HEK293T (cell line): ENCODE data around the gene PKNOX2.
A peak's percentile ranks its signal among the peaks of the same experiment; 100 is the strongest.

Experiments used
- CTCF ChIA-PET: fragments of 350-600 bp; formaldehyde crosslinking; extraction: SDS; loops from one replicate; lab custom pipeline; 2021; ENCODE audit warnings: antibody characterized with exemption, inconsistent platforms; lab: Yijun Ruan, JAX
- POLR2A ChIA-PET: fragments of 350-600 bp; formaldehyde crosslinking; extraction: SDS; loops from one replicate; lab custom pipeline; 2020; ENCODE audit warnings: antibody characterized with exemption, inconsistent platforms; lab: Yijun Ruan, JAX
- DNase-seq: peaks from one replicate; pipeline ENCODE4 v3.0.0; 2012; ENCODE audit warnings: mixed read lengths; ENCODE audit errors: extremely low spot score
- ARNT ChIP-seq: fragments of 450-650 bp; IDR thresholded peaks from 2 replicates; pipeline ENCODE4 v1.6.1; 2017; ENCODE audit warnings: mild to moderate bottlenecking
- BHLHE40 ChIP-seq: fragments of 450-650 bp; IDR thresholded peaks from 2 replicates; pipeline ENCODE4 v1.6.1; 2016; ENCODE audit warnings: mild to moderate bottlenecking, moderate library complexity, borderline replicate concordance
- CTBP1 ChIP-seq: fragments of 450-650 bp; IDR thresholded peaks from 2 replicates; pipeline ENCODE4 v1.6.1; 2016; ENCODE audit warnings: borderline replicate concordance
- ELF4 ChIP-seq: fragments of 450-650 bp; IDR thresholded peaks from 2 replicates; pipeline ENCODE4 v1.6.1; 2017; ENCODE audit warnings: antibody characterized with exemption
- FOXA1 ChIP-seq: fragments of 450-650 bp; IDR thresholded peaks from 2 replicates; pipeline ENCODE4 v1.6.1; 2016; ENCODE audit warnings: mild to moderate bottlenecking
- FOXK2 ChIP-seq: fragments of 450-650 bp; IDR thresholded peaks from 2 replicates; pipeline ENCODE4 v1.6.1; 2016; ENCODE audit warnings: mild to moderate bottlenecking
- FOXM1 ChIP-seq: fragments of 450-650 bp; IDR thresholded peaks from 2 replicates; pipeline ENCODE4 v1.6.1; 2017; ENCODE audit warnings: mild to moderate bottlenecking, borderline replicate concordance
- HDGF ChIP-seq: fragments of 450-650 bp; IDR thresholded peaks from 2 replicates; pipeline ENCODE4 v1.6.1; 2017; ENCODE audit warnings: antibody characterized with exemption, borderline replicate concordance
- L3MBTL2 ChIP-seq: fragments of 450-650 bp; conservative IDR thresholded peaks from 2 replicates; pipeline ENCODE4 v1.6.1; 2016; ENCODE audit warnings: mild to moderate bottlenecking
- LEF1 ChIP-seq: fragments of 450-650 bp; IDR thresholded peaks from 2 replicates; pipeline ENCODE4 v1.6.1; 2017; ENCODE audit warnings: mild to moderate bottlenecking, borderline replicate concordance
- NFRKB ChIP-seq: fragments of 450-650 bp; IDR thresholded peaks from 2 replicates; pipeline ENCODE4 v1.6.1; 2016; ENCODE audit warnings: mild to moderate bottlenecking, moderate library complexity
- PKNOX1 ChIP-seq: fragments of 450-650 bp; IDR thresholded peaks from 2 replicates; pipeline ENCODE4 v1.6.1; 2016
- SP1 ChIP-seq: fragments of 450-650 bp; IDR thresholded peaks from 2 replicates; pipeline ENCODE4 v1.6.1; 2017
- SUZ12 ChIP-seq: fragments of 450-650 bp; IDR thresholded peaks from 2 replicates; pipeline ENCODE4 v1.6.1; 2016; ENCODE audit warnings: mild to moderate bottlenecking
- TARDBP ChIP-seq: fragments of 450-650 bp; IDR thresholded peaks from 2 replicates; pipeline ENCODE4 v1.6.1; 2016
- ZNF384 ChIP-seq: fragments of 450-650 bp; IDR thresholded peaks from 2 replicates; pipeline ENCODE4 v1.6.1; 2016

Gene PKNOX2

GRCh38 chr11:125162743-125163142 is 1.8 kb upstream of the PKNOX2 start:
- CTCF ChIA-PET = interaction anchor here (1.1 to 1.4 kb wide), 2 partner anchors 17 to 49 kb away, joined by 3 to 4 read pairs; no protein-coding TSS in a partner anchor
- TF ChIP-seq PKNOX1 = peak; percentile 69
- TF ChIP-seq TARDBP = no peak
- DNase-seq = no peak
- POLR2A ChIA-PET = no interaction called here

- DNase-seq = no peak
- ChIA-PET CTCF (interaction anchor here (1.1 to 1.4 kb wide), 2 partner anchors 16 to 48 kb away, joined by 3 to 4 read pairs; no protein-coding TSS in a partner anchor), POLR2A (no interaction called here)
- TF ChIP-seq FOXM1 = no peak
- TF ChIP-seq ARNT = no peak
- no peak for TF ChIP-seq SP1
Measured at GRCh38 chr11:125163431-125164063, 1.0 kb upstream of the PKNOX2 start.

- no peak for DNase-seq
- TF ChIP-seq HDGF (no peak), NFRKB (no peak), ELF4 (no peak), LEF1 (no peak), ZNF384 (no peak), BHLHE40 (no peak), FOXK2 (no peak), L3MBTL2 (no peak), FOXM1 (no peak), PKNOX1 (no peak), SUZ12 (no peak), TARDBP (no peak), SP1 (no peak), ARNT (no peak), CTBP1 (no peak), FOXA1 (no peak)
- CTCF ChIA-PET = no interaction called here
- POLR2A ChIA-PET = interaction anchor here (1.2 to 1.4 kb wide), 3 partner anchors 52 to 406 kb away, joined by 3 read pairs; partner anchors contain the start of genes CCDC15 and EI24
Measured at GRCh38 chr11:125164091-125164421, 495 bp upstream of the PKNOX2 start.

- TF ChIP-seq PKNOX1 = no peak
- TF ChIP-seq SP1 = no peak
- no peak for TF ChIP-seq ELF4
- TF ChIP-seq BHLHE40 = no peak
- TF ChIP-seq FOXK2 = no peak
- TF ChIP-seq L3MBTL2 = no peak
- no peak for TF ChIP-seq HDGF
- no peak for TF ChIP-seq FOXM1
- POLR2A ChIA-PET = interaction anchor here (1.2 to 1.4 kb wide), 3 partner anchors 53 to 405 kb away, joined by 3 read pairs; partner anchors contain the start of genes CCDC15 and EI24
- DNase-seq = peak; percentile 34
- CTCF ChIA-PET = interaction anchor here (0.6 kb wide), 1 partner anchor 11 kb away, joined by 3 read pairs; no protein-coding TSS in a partner anchor
Measured at GRCh38 chr11:125165111-125165842, 726 bp downstream of the PKNOX2 start.

GRCh38 chr11:125165843-125166763 is 1.6 kb downstream of the PKNOX2 start:
- POLR2A ChIA-PET = interaction anchor here (1.2 to 2.2 kb wide), 2 partner anchors 14 to 38 kb away, joined by 3 to 5 read pairs; no protein-coding TSS in a partner anchor
- no peak for DNase-seq

More at GRCh38 chr11:125165843-125166763, 1.6 kb downstream of the PKNOX2 start:
- CTCF ChIA-PET = interaction anchor here (3.7 kb wide), 1 partner anchor 179 kb away, joined by 18 read pairs; no protein-coding TSS in a partner anchor
- TF ChIP-seq SUZ12 = no peak
- TF ChIP-seq NFRKB = no peak
- TF ChIP-seq FOXA1 = no peak
- TF ChIP-seq TARDBP = no peak
- TF ChIP-seq ARNT = no peak
- TF ChIP-seq ZNF384 = no peak
- no peak for TF ChIP-seq L3MBTL2
- no peak for TF ChIP-seq BHLHE40
- TF ChIP-seq HDGF = no peak
- no peak for TF ChIP-seq PKNOX1
